OCI-LY1 (cell line): ENCODE data around the gene LCP2.

Experiments used
- EZH2 ChIP-seq: fragments of 200-600 bp; sonication (generic), shearing (Covaris generic); IDR thresholded peaks from 2 replicates; pipeline ENCODE4 v1.8.0; 2017; ENCODE audit warnings: borderline replicate concordance, mixed run types, mild to moderate bottlenecking, antibody characterized with exemption, low read length, moderate library complexity, mixed read lengths
- TF ChIP-seq, protein P1 (sequence below): fragments of 200-600 bp; sonication (generic), shearing (Covaris generic); IDR thresholded peaks from 2 replicates; pipeline ENCODE4 v1.5.1; 2017; ENCODE audit warnings: mild to moderate bottlenecking, antibody characterized with exemption, low read length, moderate library complexity, mixed read lengths

DNA sequence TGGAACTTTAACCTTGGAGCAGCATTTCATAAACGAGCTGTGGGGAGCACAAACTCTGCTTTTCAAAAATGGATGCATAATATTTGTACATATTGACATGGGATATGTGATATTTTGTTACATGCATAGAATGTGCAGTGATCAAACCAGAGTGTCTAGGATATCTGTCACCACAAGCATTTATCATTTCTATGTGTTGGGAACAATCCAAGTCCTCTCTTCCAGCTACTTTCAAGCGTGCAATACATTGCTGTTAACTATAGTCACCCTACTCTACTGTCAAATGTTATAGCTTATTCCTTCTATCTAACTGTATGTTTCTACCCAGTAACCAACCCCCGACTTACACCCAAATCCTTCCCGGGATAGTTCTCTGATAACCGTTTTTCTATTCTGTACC is 79.7 kb downstream of the LCP2 start:
- TF ChIP-seq, protein P1, sequence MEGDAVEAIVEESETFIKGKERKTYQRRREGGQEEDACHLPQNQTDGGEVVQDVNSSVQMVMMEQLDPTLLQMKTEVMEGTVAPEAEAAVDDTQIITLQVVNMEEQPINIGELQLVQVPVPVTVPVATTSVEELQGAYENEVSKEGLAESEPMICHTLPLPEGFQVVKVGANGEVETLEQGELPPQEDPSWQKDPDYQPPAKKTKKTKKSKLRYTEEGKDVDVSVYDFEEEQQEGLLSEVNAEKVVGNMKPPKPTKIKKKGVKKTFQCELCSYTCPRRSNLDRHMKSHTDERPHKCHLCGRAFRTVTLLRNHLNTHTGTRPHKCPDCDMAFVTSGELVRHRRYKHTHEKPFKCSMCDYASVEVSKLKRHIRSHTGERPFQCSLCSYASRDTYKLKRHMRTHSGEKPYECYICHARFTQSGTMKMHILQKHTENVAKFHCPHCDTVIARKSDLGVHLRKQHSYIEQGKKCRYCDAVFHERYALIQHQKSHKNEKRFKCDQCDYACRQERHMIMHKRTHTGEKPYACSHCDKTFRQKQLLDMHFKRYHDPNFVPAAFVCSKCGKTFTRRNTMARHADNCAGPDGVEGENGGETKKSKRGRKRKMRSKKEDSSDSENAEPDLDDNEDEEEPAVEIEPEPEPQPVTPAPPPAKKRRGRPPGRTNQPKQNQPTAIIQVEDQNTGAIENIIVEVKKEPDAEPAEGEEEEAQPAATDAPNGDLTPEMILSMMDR = no peak
- no peak for TF ChIP-seq EZH2
